GM11168 (cell line): Measurements from ENCODE around the gene SERPINB8.

Experiments
- in situ Hi-C: fragments of 300-500 bp; cut with MboI; formaldehyde crosslinking; loops from one replicate; pipeline ENCODE4 v1.12.0; 2022; ENCODE audit warnings: low sequenced_read_pairs; ENCODE audit not compliant: unreplicated experiment

The SERPINB8 gene

DNA sequence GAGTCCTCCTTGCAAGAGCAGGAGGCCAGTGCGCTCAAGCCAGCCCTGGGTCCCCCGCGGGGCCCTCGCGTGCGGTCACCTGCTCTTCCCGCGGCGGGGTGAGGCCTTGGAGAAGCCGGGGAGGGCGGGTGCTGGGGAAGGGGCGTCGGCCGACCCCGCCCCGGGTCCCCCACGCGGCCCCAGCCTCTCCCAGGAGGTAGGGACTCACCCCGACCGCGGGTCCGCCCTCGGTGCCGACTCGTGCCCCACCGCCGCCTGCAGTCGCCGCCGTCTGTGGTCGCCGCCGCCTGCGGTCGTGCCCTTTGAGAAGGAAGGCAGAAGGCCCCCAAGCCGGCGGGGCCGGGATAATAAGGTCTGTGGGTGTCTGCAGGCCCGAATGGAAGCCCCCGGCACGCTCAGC, 32.7 kb downstream of the SERPINB8 start:
- in situ Hi-C loops, result no loop called here

DNA sequence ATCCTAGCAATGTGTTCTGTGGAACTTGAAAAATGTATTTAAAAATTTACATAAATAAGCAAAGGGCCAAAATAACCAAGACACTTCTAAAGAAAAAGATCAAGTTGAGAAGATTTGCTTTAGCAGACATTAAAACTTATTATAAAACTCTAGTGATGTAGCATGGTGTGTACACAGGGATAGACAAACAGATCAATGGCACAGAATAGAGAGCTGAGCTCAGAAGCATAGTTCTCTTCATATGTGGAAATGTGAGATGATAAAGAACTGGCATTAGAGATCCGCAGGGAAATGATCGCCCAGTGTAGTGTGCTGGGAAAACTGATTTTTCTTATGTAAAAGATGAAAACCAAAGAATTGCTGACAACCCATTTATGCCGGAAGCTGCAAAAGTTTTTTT, 39.4 kb downstream of the SERPINB8 start:
- in situ Hi-C loops, result no loop called here

DNA sequence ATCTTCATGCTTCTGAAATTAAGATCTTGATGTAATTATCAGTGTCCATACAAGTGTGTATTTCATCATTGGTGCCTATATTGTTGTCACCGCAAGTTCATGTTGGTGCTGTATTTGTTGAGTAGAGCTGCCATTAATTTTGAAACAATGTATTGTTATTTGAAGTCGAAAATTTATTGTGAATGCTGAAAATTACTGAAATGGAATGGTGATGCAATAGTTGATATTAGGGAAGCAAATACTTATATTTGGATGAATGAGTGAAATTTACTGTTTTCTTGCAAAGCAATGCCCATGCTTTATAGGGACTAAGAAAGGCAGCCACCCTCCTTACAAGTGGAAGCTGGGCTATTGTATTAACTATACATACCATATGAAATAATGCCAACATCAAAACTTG, 41.6 kb downstream of the SERPINB8 start:
- in situ Hi-C loops, result no loop called here

DNA sequence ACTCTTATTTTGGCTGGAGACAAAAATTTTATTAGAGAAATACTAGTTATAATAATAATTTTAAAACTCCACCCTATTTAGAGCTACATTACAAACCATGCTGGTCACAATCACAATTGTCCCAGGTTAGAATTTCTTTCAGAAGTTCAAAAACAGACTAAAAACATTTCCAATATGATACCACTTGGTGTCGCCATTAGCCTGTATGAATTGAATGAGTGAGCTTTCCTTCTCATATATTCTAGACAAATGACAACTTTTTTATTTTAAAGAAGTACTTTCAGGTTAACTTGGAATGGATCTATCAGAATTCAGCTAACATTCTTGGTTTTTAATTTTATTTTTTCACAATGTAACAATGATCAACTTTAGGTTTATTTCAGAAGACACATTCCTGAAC, 48.0 kb downstream of the SERPINB8 start:
- in situ Hi-C loops, result no loop called here

DNA sequence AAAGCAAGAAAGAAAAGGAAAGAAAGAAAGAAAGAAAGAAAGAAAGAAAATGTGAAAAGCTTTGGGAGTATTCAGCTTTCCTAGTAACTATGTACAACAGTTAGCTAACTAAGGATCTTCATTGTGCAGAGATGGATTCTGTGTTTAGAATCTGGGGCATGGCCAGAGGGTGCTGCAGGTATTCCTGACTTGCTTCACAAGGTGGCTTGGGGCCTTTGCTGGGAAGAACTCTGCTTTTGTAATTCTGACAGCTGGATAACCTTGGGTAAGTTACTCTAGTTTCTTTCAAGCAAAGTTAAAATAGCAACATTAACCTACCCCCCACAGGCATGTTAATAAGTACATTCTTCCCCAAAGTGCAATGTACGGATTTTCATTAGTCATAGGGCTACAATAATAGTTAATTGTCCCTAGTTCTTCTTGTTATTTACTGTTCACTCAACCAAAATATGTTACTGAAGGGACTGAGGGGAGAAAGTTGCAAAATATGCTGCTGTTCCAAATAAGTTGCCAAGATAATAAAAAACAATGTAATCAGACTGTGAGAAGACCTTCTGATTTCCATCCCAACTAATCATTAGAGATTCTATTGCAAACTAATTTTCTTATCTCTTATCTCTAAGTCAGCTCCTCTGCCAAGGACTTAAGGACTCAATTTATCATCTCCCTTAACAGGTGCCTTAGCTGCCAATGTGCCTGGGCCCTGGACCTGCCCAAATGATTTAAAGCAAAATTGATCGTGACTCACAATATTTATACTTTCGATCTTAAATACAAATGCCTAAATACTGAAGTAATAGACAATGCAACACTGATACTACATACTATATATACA, 50.3 kb downstream of the SERPINB8 start:
- in situ Hi-C loops, result no loop called here

DNA sequence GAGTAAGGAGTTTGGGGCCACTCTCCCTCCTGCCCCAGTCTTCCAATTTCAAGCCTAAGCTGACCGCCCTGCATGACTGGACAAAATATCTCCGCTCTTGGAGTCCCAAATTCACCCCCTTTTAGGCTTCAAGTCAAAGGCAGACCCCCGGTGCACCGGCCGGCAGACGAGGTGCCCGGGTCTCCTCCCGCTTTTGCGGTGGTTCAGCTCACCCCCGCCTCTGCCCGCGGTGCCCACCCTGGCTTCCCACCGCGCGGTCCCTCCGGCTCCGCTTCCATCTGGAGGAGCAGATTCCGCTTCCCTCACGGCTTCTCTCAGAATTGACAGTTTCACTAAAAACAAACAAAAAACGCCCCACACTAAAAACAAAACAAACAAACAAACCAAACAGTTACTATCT, 56.5 kb downstream of the SERPINB8 start:
- in situ Hi-C loops, result loop anchor here (25.0 kb wide), 1 partner anchor 386 kb away; no protein-coding TSS in a partner anchor

DNA sequence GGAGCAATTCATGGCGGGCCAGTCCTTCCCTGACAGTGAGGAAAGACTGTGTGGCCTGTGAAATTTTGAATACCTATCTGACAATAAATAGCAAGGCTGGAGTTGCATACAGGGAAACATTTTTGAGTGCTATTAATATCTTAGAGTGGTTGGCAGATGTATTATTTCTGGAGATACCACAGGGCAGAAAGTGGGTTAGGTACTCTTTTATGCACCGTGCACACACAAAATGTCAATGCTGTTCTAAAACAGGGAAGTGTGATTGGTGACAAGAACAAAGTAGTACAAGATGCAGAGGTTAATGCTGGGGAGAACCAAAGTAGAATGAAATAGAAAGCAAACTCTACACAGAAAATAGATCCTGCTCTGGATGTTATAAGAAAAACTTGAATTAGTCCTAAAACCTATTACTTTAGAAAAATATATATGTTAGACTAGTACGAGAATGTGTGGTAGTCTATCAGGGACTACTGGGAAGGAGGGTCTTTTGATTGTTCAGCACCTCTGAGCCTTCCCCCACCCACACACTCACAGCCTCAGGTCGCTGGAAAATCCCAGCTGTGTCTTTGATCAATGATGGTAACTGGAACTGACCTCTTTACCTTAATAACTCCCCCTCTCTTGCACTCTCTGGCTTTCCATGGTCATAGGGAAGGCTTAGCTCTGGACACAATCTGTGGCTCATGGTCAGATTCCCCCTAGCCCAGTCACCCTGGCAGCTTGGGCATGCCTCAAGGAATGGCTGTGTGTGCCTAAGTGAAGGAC, 58.2 kb downstream of the SERPINB8 start:
- in situ Hi-C loops, result loop anchor here (25.0 kb wide), 1 partner anchor 384 kb away; no protein-coding TSS in a partner anchor

DNA sequence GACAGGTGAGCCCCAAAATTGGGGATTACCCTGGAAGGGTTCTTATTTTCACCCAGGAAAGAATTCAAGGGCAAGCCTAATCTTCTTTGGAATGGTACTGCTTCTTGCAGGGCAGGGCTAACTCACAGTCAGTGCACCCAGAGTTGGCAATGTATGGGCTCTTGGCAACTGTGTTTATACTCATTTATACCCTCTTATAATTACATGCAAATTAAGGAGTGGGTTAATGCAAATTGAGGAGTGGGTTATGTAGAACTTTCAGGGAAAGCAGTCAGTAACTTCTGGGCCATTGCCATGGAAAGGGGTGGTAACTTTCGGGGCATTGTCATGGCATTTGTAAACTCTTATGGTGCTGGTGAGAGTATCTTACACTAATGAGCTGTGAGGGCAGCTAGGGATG, 59.2 kb downstream of the SERPINB8 start:
- in situ Hi-C loops, result loop anchor here (25.0 kb wide), 1 partner anchor 383 kb away; no protein-coding TSS in a partner anchor

DNA sequence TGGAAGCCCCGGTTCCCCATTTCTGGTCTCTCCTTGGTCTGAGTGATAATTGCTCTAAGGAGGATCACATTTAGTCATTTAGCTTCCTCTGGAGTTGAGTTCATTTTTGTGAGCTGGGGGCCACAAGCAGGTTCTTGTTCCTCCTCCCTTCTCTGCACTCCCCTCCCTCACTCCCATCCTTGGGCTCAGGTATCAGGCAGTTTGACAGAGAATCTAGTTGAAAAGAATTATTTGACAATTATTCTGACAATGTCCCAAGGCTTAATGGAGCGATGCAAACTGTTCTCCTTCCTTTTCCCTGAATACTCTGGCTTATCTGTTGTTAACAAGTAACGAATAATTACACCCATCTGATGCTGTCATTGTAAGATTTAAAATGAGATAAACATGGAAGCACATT, 61.5 kb downstream of the SERPINB8 start:
- in situ Hi-C loops, result loop anchor here (25.0 kb wide), 1 partner anchor 381 kb away; no protein-coding TSS in a partner anchor

DNA sequence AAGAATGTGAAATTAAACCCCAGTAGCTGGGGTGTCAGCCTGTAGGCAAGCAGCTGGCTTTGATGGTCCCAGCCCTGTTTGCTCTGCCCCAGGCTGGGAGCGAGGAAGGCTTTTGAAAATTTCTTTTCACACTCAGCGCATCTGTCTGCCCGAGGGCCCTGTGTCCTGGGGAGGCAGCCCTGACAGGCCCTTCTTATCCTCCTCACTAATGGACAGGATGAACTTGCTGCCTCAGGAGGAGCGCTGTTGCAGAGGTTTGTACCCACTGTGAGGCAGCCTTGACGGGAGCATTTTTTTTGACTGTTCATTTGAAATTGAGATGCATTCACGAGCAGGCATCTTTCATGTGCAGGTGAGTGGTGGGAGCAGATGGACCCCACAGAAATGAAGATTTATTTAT, 62.4 kb downstream of the SERPINB8 start:
- in situ Hi-C loops, result loop anchor here (25.0 kb wide), 1 partner anchor 380 kb away; no protein-coding TSS in a partner anchor

DNA sequence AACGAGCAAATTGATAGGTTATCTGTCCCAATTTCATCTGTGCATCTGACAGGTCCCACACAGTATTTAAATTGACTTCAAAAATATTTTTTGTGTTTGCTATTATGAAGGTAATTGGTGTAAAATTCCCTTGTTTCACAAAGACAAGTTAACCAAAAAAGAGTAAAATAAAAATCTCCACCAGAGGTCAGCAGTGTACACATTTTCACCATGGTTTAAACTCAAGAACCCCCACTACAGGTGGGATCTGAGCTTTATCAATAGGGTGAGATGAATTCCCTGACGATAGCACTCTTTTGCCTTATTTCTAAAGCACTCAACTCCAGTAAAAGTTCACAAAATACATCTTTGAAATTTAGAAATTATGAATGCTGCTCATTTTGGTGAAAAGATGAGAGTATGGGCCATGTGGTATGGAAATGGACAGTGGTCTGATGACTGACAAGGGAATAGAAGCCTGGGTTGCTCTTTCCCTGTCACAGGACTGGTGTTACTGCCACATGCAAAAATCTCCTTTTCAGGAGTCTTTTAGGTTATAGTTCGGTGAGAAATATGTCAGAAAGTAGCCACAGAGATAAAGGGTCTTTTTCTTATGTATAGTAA, 68.0 kb downstream of the SERPINB8 start:
- in situ Hi-C loops, result loop anchor here (25.0 kb wide), 1 partner anchor 374 kb away; no protein-coding TSS in a partner anchor
